ENCODE data around the gene ARSI.

The ARSI gene

DNA sequence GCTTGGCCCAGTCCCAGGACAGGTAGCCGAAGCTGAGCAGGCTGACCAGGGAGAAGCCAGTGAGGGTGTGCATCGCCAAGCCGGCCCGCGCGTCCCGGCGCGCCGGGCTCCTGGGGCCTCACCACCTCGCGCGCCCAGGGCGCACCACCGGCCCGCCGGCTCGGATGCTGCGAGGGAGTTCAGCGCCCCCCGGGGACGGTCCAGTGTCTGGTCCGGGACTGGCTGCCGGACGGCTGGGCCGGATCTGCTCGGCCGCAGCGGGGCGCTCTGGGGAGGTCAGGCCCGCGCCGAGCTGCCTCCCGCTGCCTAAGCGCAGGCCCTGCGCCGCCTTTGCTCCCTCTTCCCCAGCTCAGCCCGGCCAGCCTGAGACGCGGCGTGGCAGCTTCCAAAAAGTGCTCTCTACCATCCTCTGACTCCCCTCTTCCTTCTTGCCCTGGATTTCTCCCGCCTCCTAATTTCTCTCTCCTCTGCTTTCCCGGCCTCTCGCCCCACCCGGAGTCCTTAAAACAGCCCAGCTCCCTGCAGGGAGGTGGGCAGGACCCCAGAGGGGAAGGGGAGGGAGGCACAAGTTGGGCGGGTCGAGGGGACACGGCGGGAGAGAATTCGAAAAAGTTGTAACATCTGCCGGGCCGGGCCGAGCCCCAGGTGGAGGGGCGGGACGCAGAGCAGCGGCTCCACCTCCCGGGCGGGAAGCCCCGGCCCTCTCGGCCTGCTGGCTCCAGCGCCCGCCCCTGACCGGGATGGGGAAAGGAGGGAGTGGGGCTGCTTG is at the start of gene ARSI:
Gene ARSI, minus strand, starts transcription at position 605 of the 769 bp plus-strand sequence. Its CDS starts 532 bp downstream, at position 73.
- Histone ChIP-seq H3F3A (ENCODE audit: insufficient read depth) (no peaks in the 10 kb centered on the region), H3K9me2 (replicated peaks; ENCODE audit: insufficient read depth, low read length) (no peaks in the 10 kb centered on the region), H3K9ac (ENCODE audit: low read length) (no peak within 1 kb of the TSS), H3K36me3 (ENCODE audit: low read length) (no peaks in the 10 kb centered on the region), H3K4me3 (ENCODE audit: insufficient read depth, low read length, poor library complexity, severe bottlenecking) (no peak within 1 kb of the TSS), H3K27ac (ENCODE audit: low read depth, low read length) (no peak within 1 kb of the TSS), H4K20me1 (ENCODE audit: low read depth, low read length) (no peaks in the 10 kb centered on the region), H3K9me3 (ENCODE audit: insufficient read depth, low read length) (no peaks in the 10 kb centered on the region), H3K79me2 (ENCODE audit: insufficient read depth, low read length) (no peaks in the 10 kb centered on the region), H3K27me3 (ENCODE audit: low read length) (no peaks in the 10 kb centered on the region), H2AFZ (ENCODE audit: low read depth, low read length, severe bottlenecking) (no peak within 1 kb of the TSS), H3K4me2 (ENCODE audit: low read depth, low read length, poor library complexity, severe bottlenecking) (no peak within 1 kb of the TSS)
- TF ChIP-seq EZH2phosphoT487 (conservative IDR thresholded peaks at IDR 0.05; ENCODE audit: low read length) = no peak
- TF ChIP-seq, protein P1, sequence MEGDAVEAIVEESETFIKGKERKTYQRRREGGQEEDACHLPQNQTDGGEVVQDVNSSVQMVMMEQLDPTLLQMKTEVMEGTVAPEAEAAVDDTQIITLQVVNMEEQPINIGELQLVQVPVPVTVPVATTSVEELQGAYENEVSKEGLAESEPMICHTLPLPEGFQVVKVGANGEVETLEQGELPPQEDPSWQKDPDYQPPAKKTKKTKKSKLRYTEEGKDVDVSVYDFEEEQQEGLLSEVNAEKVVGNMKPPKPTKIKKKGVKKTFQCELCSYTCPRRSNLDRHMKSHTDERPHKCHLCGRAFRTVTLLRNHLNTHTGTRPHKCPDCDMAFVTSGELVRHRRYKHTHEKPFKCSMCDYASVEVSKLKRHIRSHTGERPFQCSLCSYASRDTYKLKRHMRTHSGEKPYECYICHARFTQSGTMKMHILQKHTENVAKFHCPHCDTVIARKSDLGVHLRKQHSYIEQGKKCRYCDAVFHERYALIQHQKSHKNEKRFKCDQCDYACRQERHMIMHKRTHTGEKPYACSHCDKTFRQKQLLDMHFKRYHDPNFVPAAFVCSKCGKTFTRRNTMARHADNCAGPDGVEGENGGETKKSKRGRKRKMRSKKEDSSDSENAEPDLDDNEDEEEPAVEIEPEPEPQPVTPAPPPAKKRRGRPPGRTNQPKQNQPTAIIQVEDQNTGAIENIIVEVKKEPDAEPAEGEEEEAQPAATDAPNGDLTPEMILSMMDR (IDR thresholded peaks at IDR 0.05; ENCODE audit: insufficient read depth, low read length, poor library complexity, severe bottlenecking) = no peak

DNA sequence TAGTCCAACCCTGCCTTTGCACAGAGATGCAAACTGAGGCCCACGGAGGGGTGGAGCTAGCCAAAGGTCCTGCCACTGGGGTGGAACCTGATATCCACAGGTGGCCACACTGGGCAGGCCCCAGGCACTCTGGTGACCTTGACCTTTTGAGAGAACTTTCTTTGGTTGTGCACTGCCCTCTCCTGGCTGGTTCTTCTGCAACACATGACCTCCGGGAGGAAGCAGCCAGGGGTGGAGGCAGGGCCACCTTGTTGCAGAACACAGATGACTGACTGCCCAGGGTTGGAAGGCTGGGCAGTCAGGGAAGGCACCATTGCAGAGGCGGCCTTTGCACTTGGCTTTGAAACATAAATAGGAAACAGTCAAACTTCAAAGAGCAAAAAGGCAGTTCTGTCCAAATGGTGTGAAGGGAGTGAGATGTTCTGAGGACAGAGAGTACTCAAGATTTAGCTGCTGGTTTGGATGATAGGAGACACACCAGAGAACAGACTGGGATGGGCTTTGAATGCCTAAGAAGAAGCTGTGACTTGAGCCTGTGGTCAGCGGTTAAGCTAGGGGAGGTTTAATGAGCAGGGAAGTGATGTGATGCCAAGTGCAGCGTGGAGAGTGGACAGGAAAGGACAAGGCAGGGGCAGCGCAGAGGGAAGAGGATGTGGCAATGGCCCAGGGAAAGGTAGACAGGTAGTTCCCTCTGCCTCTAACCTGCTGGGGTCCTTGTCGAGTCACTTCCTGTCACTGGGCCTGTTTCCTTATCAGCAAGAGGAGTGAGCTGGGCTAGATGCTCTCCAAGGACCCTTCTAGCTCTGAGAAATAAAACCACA is 48.0 kb upstream of the ARSI start:
- H3K9me3 ChIP-seq (ENCODE audit: insufficient read depth, low read length) = no peaks in the 10 kb centered on the region
- no peaks in the 10 kb centered on the region for H3K27me3 ChIP-seq (ENCODE audit: low read length)
- H3K79me2 ChIP-seq (ENCODE audit: insufficient read depth, low read length) = no peaks in the 10 kb centered on the region
- H3F3A ChIP-seq (ENCODE audit: insufficient read depth) = no peaks in the 10 kb centered on the region
- H4K20me1 ChIP-seq (ENCODE audit: low read depth, low read length) = no peaks in the 10 kb centered on the region
- H2AFZ ChIP-seq (ENCODE audit: low read depth, low read length, severe bottlenecking) = no peak overlapping the region
- no peaks in the 10 kb centered on the region for H3K36me3 ChIP-seq (ENCODE audit: low read length)
- H3K9ac ChIP-seq (ENCODE audit: low read length) = no peak overlapping the region
- no peak overlapping the region for H3K4me2 ChIP-seq (ENCODE audit: low read depth, low read length, poor library complexity, severe bottlenecking)
- H3K4me3 ChIP-seq (ENCODE audit: insufficient read depth, low read length, poor library complexity, severe bottlenecking) = no peak overlapping the region
- H3K27ac ChIP-seq (ENCODE audit: low read depth, low read length) = no peak overlapping the region
- no peak for TF ChIP-seq EZH2phosphoT487 (conservative IDR thresholded peaks at IDR 0.05; ENCODE audit: low read length)
- TF ChIP-seq, protein P1 (IDR thresholded peaks at IDR 0.05; ENCODE audit: insufficient read depth, low read length, poor library complexity, severe bottlenecking) = peak; percentile 81
- no peaks in the 10 kb centered on the region for H3K9me2 ChIP-seq (replicated peaks; ENCODE audit: insufficient read depth, low read length)

DNA sequence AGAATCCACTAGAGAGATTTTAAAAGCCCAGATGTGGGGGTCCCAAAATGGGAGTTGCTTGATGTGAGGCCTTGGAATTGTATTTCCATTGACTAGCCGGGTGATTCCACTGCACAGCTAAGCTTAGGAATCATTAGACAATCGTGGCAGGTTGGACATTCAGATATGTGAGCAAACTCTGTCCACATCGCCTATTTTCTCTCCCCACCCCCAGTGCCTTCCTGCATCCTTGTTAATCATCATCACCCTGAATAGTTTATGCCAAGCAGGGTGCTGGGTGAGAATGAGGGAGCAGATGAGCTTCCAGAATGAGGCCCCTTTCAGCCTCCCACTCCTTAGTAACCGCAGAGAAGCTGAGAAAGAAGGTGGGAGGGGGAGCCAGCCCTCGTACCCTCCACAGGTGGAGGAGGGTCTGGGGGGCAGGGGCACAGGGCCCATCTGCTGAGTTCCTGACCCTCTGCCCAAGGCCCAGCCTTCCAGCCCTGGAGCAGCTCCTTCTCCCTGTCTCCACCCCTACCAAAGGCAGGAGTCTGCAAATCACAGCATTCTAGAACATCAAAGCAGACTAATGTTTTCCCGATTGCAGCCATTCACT is 47.1 kb upstream of the ARSI start:
- Histone ChIP-seq H3K9ac (ENCODE audit: low read length) (no peak overlapping the region), H3K27ac (ENCODE audit: low read depth, low read length) (no peak overlapping the region), H3K79me2 (ENCODE audit: insufficient read depth, low read length) (no peaks in the 10 kb centered on the region), H4K20me1 (ENCODE audit: low read depth, low read length) (no peaks in the 10 kb centered on the region), H3K27me3 (ENCODE audit: low read length) (no peaks in the 10 kb centered on the region), H2AFZ (ENCODE audit: low read depth, low read length, severe bottlenecking) (no peak overlapping the region), H3K4me2 (ENCODE audit: low read depth, low read length, poor library complexity, severe bottlenecking) (no peak overlapping the region), H3K9me2 (replicated peaks; ENCODE audit: insufficient read depth, low read length) (no peaks in the 10 kb centered on the region), H3K9me3 (ENCODE audit: insufficient read depth, low read length) (no peaks in the 10 kb centered on the region), H3K36me3 (ENCODE audit: low read length) (no peaks in the 10 kb centered on the region), H3F3A (ENCODE audit: insufficient read depth) (no peaks in the 10 kb centered on the region), H3K4me3 (ENCODE audit: insufficient read depth, low read length, poor library complexity, severe bottlenecking) (no peak overlapping the region)
- TF ChIP-seq EZH2phosphoT487 (conservative IDR thresholded peaks at IDR 0.05; ENCODE audit: low read length) = no peak
- TF ChIP-seq, protein P1 (IDR thresholded peaks at IDR 0.05; ENCODE audit: insufficient read depth, low read length, poor library complexity, severe bottlenecking) = no peak

Measured in SU-DHL-6 (cell line).